BE2C (cell line): ENCODE data around the gene PLSCR1.

Experiments used
- DNase-seq: peaks from one replicate; pipeline ENCODE4 v3.0.0-alpha.2; 2020
- H3K27me3 ChIP-seq: fragments of 250-450 bp; sonication (Bioruptor Pico); 2 replicates; pipeline ENCODE4 v1.5.1; 2020; ENCODE audit warnings: mild to moderate bottlenecking
- H3K36me3 ChIP-seq: fragments of 250-450 bp; sonication (Bioruptor Pico); 2 replicates; pipeline ENCODE4 v1.5.1; 2020; ENCODE audit warnings: mild to moderate bottlenecking
- H3K4me1 ChIP-seq: fragments of 250-450 bp; sonication (Bioruptor Pico); 2 replicates; pipeline ENCODE4 v1.5.1; 2020
- H3K4me3 ChIP-seq: 2 replicates; pipeline ENCODE4 v1.5.1; 2011; ENCODE audit warnings: low read depth, low read length
- H3K9me3 ChIP-seq: fragments of 250-450 bp; sonication (Bioruptor Pico); 2 replicates; pipeline ENCODE4 v1.5.1; 2020
- TF ChIP-seq, protein P1 (sequence below): IDR thresholded peaks from 2 replicates; pipeline ENCODE4 v1.5.1; 2012; ENCODE audit warnings: mild to moderate bottlenecking, low read depth, low read length

PLSCR1 gene

DNA sequence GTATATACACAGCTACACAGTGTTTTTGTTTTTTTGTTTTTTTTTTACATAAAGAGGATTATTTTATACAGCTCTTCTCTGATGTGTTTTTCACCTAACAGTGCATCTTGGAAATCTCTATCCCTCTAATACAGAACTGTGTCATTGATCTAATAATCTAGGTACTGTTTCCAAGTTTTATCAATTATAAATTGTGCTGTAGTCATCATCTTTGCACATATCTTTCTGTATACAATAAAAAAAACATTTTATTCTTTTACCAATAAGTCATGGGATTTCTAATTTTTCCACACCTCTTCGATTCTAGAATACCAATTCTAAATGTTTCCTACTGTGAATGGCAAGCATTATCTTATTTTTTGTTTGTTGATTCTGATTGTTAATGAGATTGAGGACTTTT is 73.4 kb downstream of the PLSCR1 start:
- TF ChIP-seq, protein P1, sequence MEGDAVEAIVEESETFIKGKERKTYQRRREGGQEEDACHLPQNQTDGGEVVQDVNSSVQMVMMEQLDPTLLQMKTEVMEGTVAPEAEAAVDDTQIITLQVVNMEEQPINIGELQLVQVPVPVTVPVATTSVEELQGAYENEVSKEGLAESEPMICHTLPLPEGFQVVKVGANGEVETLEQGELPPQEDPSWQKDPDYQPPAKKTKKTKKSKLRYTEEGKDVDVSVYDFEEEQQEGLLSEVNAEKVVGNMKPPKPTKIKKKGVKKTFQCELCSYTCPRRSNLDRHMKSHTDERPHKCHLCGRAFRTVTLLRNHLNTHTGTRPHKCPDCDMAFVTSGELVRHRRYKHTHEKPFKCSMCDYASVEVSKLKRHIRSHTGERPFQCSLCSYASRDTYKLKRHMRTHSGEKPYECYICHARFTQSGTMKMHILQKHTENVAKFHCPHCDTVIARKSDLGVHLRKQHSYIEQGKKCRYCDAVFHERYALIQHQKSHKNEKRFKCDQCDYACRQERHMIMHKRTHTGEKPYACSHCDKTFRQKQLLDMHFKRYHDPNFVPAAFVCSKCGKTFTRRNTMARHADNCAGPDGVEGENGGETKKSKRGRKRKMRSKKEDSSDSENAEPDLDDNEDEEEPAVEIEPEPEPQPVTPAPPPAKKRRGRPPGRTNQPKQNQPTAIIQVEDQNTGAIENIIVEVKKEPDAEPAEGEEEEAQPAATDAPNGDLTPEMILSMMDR: no peak
- no peak overlapping the region for H3K4me3 ChIP-seq
- no peaks in the 10 kb centered on the region for H3K36me3 ChIP-seq
- no peaks in the 10 kb centered on the region; the same call in 1 of the 2 replicates for H3K27me3 ChIP-seq
- H3K4me1 ChIP-seq: no peaks in the 10 kb centered on the region
- no peaks in the 10 kb centered on the region for H3K9me3 ChIP-seq
- DNase-seq: no peak

DNA sequence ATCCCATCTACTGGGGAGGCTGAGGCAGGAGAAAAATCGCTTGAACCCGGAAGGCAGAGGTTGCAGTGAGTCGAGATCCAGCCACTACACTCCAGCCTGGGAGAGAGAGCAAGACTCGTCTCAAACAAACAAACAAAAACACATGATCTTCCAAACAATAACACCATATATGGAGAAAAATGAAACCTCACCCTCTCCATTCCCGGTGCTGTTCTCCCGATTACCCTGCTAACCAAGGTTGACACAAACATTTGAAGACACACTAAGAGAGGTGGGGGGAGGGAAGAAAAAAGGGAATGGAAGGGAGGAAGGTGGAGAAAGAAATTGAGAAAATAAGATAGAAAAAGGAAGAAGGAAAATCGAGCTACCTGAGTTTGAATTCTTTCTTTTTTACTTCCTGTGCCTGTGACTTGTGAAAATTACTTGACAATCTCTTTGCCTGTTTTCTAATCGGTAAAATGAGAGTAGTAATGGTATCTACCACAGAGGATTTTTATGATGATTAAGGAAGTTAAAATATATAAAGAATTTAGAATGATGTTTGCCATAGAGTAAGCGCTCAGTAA is 73.9 kb downstream of the PLSCR1 start:
- H3K4me1 ChIP-seq: no peaks in the 10 kb centered on the region
- H3K27me3 ChIP-seq: no peaks in the 10 kb centered on the region; the same call in 1 of the 2 replicates

DNA sequence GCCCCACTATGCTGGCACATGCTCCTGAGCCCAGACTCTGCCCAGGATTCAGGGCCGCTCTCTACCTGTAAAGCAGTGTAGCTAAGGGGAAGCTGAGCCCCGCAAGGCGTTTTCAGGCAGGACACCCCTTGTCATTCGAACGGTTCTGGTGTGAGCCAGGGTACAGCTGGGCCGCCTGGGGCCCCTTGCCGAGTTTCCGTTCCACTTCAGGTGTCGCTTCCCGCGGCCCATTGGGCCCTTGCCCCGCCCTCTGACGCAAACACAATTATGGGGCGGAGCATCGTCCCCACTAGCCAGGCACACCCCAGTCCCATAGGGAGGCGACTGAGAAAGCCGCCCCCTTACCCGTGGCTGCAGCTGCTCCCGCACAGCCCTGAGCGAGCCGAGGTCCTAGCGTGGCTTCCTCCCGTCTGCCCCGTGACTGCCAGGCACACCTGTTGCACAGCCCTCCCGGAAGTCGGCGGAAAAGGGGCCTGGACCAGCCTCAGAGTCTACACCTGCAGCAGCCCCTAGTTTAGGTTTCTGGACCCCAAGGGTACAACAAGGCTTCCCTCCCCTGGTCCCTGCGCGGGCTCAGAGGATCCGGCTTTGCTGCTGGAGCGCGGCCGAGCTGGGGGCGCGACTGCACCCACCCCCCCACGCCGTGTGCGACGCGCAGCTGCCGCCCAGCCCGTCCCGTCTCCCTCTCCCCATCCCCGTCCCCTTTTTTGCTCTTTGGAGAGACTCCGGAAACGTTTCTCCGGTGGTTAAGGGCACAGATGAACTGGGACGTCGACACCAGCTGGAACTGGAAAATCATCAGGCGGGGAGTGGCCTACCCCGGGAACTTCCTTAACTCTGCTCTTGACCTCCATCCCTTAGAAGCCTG is 75.0 kb downstream of the PLSCR1 start, which contains the start of gene PLSCR2:
PLSCR2 (minus strand) TSS at position 412 of the 868 bp plus-strand sequence. CDS start 9,657 bp downstream, outside the sequence.
- TF ChIP-seq, protein P1: no peak
- no peaks in the 10 kb centered on the region for H3K36me3 ChIP-seq
- DNase-seq: no peak
- no peaks in the 10 kb centered on the region; the same call in 1 of the 2 replicates for H3K27me3 ChIP-seq
- H3K9me3 ChIP-seq: no peaks in the 10 kb centered on the region
- no peak within 1 kb of the TSS; the same call in 1 of the 2 replicates for H3K4me3 ChIP-seq
- H3K4me1 ChIP-seq: no peaks in the 10 kb centered on the region

More for the DNA sequence above, 73.9 kb downstream of the PLSCR1 start:
- no peak for DNase-seq
- no peaks in the 10 kb centered on the region for H3K9me3 ChIP-seq
- H3K36me3 ChIP-seq: no peaks in the 10 kb centered on the region
- TF ChIP-seq, protein P1: no peak
- no peak overlapping the region for H3K4me3 ChIP-seq

DNA sequence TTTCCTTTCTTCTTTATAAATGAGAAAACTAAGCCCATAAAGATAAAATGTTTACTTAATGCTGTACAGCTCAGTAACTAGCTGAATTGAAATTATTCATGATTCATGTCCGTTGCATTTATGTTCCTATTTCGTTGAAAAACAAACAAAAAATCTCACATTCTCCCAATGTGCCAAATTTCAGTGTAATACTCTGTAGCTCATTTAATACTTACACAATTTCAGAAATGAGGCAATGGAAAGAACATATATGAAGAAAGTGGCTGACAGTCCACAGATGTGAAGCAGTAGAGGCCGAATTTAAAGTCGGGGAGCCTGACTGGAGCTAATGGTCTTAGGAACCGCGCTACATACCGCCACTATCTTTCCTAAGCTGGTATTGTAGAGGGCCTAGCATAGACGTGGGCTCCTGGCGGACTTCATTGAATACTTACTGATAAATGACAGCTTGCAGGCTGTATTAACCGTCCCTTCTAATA is 75.7 kb downstream of the PLSCR1 start:
- Histone ChIP-seq H3K4me1 (no peaks in the 10 kb centered on the region), H3K9me3 (no peaks in the 10 kb centered on the region), H3K27me3 (no peaks in the 10 kb centered on the region; the same call in 1 of the 2 replicates), H3K36me3 (no peaks in the 10 kb centered on the region), H3K4me3 (no peak overlapping the region)
- no peak for DNase-seq
- TF ChIP-seq, protein P1: no peak

DNA sequence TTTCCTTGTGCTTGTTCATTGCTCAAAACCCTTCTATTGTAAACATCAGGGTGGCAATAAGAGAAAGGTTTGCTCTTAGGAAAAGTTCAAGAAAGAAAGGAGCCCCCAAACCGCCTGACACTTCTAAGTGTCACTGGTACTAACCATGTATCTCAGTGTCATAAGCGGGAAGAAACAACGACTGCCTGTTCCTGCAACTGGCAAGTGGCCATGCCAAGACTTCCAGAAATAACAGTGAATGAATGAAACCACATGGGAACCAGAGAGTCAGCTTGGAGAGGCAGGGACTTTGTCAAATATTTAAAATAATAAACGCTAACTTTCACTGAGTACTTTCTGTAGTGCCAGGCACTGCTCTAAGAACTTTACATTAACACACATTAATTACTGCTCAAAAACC is 76.2 kb downstream of the PLSCR1 start:
- no peaks in the 10 kb centered on the region for H3K4me1 ChIP-seq
- H3K9me3 ChIP-seq: no peaks in the 10 kb centered on the region
- H3K4me3 ChIP-seq: no peak overlapping the region
- TF ChIP-seq, protein P1: no peak
- H3K27me3 ChIP-seq: no peaks in the 10 kb centered on the region; the same call in 1 of the 2 replicates
- H3K36me3 ChIP-seq: no peaks in the 10 kb centered on the region
- no peak for DNase-seq
